ENCODE data around the gene CNRIP1.

CNRIP1 gene

GRCh38 chr2:68252400-68253218 is 67.1 kb downstream of the CNRIP1 start, which contains the start of gene PPP3R1:
Gene PPP3R1 (minus strand): TSS chr2:68252532. CDS start chr2:68252127, 405 bp downstream.
- peak; percentile 53 for TF ChIP-seq TCF12 (IDR thresholded peaks at IDR 0.05; ENCODE audit: low read depth)
- TF ChIP-seq, protein P1, sequence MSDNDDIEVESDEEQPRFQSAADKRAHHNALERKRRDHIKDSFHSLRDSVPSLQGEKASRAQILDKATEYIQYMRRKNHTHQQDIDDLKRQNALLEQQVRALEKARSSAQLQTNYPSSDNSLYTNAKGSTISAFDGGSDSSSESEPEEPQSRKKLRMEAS (IDR thresholded peaks at IDR 0.05), result peak; percentile 78
- no peak for TF ChIP-seq YY1 (IDR thresholded peaks at IDR 0.05; ENCODE audit: low read depth)
- no peak for TF ChIP-seq CEBPB (IDR thresholded peaks at IDR 0.05)
- TF ChIP-seq CREB1 (IDR thresholded peaks at IDR 0.05; ENCODE audit: low read depth), result no peak; the same call in 1 of the 2 replicates
- 0 out of 2 replicates have a peak, but pooled peaks have one; percentile 14 for TF ChIP-seq EGR1 (IDR thresholded peaks at IDR 0.05)
- no peak for TF ChIP-seq FOXM1 (IDR thresholded peaks at IDR 0.05; ENCODE audit: borderline replicate concordance, low read depth)
- 0 out of 2 replicates have a peak, but pooled peaks have one; percentile 4 for TF ChIP-seq NFIC (IDR thresholded peaks at IDR 0.05)
- TF ChIP-seq RAD21 (IDR thresholded peaks at IDR 0.05; ENCODE audit: low read depth), result no peak
- 0 out of 2 replicates have a peak, but pooled peaks have one; percentile 11 for TF ChIP-seq EP300 (IDR thresholded peaks at IDR 0.05; ENCODE audit: borderline replicate concordance)
- no peak; the same call in 1 of the 2 replicates for TF ChIP-seq ZBTB7A (IDR thresholded peaks at IDR 0.05; ENCODE audit: low read depth)
- TF ChIP-seq TEAD4 (IDR thresholded peaks at IDR 0.05), result 0 out of 2 replicates have a peak, but pooled peaks have one; percentile 11
- TF ChIP-seq TAF1 (IDR thresholded peaks at IDR 0.05; ENCODE audit: low read depth), result peak; percentile 50
- no peak for TF ChIP-seq REST (IDR thresholded peaks at IDR 0.05; ENCODE audit: low read depth)
- TF ChIP-seq, protein P2, sequence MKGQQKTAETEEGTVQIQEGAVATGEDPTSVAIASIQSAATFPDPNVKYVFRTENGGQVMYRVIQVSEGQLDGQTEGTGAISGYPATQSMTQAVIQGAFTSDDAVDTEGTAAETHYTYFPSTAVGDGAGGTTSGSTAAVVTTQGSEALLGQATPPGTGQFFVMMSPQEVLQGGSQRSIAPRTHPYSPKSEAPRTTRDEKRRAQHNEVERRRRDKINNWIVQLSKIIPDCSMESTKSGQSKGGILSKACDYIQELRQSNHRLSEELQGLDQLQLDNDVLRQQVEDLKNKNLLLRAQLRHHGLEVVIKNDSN (IDR thresholded peaks at IDR 0.05), result peak; percentile 95

DNA sequence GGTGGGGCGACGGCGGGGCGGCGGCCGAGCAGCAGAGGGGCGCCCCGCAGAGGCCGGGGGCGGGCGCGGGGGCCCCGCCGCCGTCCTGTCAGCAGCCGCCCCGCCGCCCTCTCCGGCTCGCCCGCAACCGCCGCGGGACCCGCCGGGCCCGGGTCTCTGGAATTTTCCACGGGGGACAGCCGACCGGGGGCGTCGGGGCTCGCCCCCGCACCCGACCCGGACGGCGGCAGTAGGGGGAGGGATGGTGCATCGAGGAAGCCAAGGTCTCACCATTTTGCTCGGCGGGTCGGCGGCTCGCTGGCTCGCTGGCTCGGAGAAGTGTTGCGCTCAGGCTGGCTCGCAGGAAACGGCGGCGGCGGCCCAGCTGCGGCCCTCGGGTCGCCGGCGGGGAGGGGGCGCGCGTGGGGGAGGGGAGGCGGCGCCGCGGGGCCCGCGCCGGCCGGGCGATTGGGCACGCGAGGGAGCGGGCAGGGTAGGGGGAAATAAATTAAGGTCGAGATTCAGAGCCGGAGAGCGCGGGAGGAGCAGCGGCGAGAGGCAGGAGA is 67.8 kb downstream of the CNRIP1 start:
- 0 out of 2 replicates have a peak, but pooled peaks have one; percentile 8 for TF ChIP-seq ZBTB7A (IDR thresholded peaks at IDR 0.05; ENCODE audit: low read depth)
- TF ChIP-seq, protein P1 (IDR thresholded peaks at IDR 0.05), result no peak
- no peak for TF ChIP-seq NFIC (IDR thresholded peaks at IDR 0.05)

- TF ChIP-seq TCF12 (IDR thresholded peaks at IDR 0.05; ENCODE audit: low read depth), result no peak
- TF ChIP-seq TAF1 (IDR thresholded peaks at IDR 0.05; ENCODE audit: low read depth), result no peak
- TF ChIP-seq CREB1 (IDR thresholded peaks at IDR 0.05; ENCODE audit: low read depth), result no peak
- TF ChIP-seq YY1 (IDR thresholded peaks at IDR 0.05; ENCODE audit: low read depth), result no peak
- TF ChIP-seq RAD21 (IDR thresholded peaks at IDR 0.05; ENCODE audit: low read depth), result peak; percentile 45
- TF ChIP-seq CEBPB (IDR thresholded peaks at IDR 0.05), result no peak
- no peak for TF ChIP-seq FOXM1 (IDR thresholded peaks at IDR 0.05; ENCODE audit: borderline replicate concordance, low read depth)
- no peak for TF ChIP-seq REST (IDR thresholded peaks at IDR 0.05; ENCODE audit: low read depth)
- no peak for TF ChIP-seq TEAD4 (IDR thresholded peaks at IDR 0.05)
- TF ChIP-seq EP300 (IDR thresholded peaks at IDR 0.05; ENCODE audit: borderline replicate concordance), result no peak
- no peak; the same call in 1 of the 2 replicates for TF ChIP-seq NFIC (IDR thresholded peaks at IDR 0.05)
- no peak for TF ChIP-seq ZBTB7A (IDR thresholded peaks at IDR 0.05; ENCODE audit: low read depth)
- TF ChIP-seq, protein P1 (IDR thresholded peaks at IDR 0.05), result peak; percentile 21
These were observed 68.4 kb downstream of the CNRIP1 start for GRCh38 chr2:68251187-68251854.

GRCh38 chr2:68250652-68251186 is 69.0 kb downstream of the CNRIP1 start:
- TF ChIP-seq, protein P1 (IDR thresholded peaks at IDR 0.05), result no peak
- no peak for TF ChIP-seq CEBPB (IDR thresholded peaks at IDR 0.05)
- no peak for TF ChIP-seq EGR1 (IDR thresholded peaks at IDR 0.05)
- TF ChIP-seq, protein P2 (IDR thresholded peaks at IDR 0.05), result no peak
- no peak for TF ChIP-seq FOXM1 (IDR thresholded peaks at IDR 0.05; ENCODE audit: borderline replicate concordance, low read depth)
- TF ChIP-seq REST (IDR thresholded peaks at IDR 0.05; ENCODE audit: low read depth), result no peak
- no peak for TF ChIP-seq TEAD4 (IDR thresholded peaks at IDR 0.05)
- TF ChIP-seq EP300 (IDR thresholded peaks at IDR 0.05; ENCODE audit: borderline replicate concordance), result no peak
